NCI-H526 (cell line): ENCODE results near the gene HOTAIR.

ENCODE experiments used
- DNase-seq, 2 experiments: peaks; one replicate each; lab custom pipeline; 2025; lab: John Stamatoyannopoulos, UW

The HOTAIR gene

DNA sequence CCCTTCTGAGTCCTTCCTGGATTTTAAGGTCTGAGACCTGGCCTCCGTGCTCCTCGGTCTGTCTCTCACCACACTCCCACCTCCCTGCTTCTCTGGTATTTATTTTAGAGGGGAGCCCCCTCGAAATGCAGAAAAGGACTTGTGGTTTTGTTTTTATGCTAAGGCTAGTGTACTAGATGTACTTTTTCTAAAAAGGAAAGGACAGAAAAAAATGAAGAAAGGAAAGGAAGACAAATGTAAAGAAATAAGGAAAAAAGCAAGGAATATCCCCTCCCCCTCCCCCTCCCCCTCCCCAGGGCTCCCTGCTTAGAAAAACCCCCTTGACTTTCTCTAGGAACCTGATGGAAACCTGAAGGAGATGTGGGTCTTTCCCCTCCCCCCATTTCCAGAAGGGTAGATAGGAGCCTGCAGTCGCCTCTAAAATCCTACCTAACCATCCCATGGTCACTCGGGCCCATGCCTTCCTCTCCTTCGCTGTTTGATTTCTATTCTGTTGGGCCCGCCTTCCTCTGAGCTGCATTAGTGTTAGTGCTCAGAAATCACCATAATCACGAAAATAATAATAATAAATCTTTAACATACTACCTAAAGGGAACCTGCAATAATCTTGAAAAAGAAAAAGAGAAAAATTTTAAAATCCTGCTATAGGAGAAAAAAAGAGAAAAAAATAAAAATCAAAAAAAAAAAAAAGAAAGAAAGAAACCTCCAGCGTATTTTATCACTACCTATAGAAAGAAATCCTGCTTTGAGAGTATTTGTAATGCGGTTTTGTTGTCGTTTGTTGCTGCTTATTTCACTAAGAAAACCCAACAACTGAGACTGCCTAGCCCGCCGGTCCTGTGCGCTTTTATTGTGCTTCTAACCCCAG is 37.1 kb upstream of the HOTAIR start:
- DNase-seq = no peak

DNA sequence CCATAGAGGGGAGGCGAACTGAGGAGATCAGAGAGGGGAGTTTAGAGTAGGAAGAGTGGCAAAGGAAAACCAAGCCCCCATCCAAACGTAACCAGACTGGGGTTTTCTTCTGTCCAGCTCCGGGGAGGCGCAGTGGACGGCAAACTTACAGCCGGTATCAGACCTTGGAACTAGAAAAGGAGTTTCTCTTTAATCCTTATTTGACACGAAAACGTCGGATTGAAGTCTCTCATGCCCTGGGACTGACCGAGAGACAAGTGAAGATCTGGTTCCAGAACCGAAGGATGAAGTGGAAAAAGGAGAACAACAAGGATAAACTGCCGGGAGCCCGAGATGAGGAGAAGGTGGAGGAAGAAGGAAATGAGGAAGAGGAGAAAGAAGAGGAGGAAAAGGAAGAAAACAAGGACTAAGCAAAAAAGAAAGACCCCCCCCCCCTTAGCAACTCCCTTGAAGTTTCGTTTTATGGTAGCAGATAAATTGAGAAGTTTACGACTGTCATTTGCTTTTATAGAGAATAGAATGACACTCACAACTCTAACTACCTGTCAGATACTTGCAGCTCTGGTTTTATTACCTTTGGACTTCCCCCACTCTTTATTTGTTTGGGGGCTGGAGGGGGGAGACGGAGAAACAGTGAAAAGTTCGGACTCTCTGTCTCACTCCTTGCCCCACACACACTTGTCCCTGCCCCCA is 36.4 kb upstream of the HOTAIR start:
- DNase-seq = no peak

GRCh38 chr12:54010053-54010971 is 35.6 kb upstream of the HOTAIR start:
- no peak for DNase-seq

GRCh38 chr12:54009171-54010052 is 34.7 kb upstream of the HOTAIR start:
- no peak for DNase-seq

- no peak for DNase-seq
These were observed 33.5 kb upstream of the HOTAIR start for GRCh38 chr12:54008260-54008552.

- DNase-seq = no peak
These were observed 32.9 kb upstream of the HOTAIR start for GRCh38 chr12:54007538-54008259.

DNA sequence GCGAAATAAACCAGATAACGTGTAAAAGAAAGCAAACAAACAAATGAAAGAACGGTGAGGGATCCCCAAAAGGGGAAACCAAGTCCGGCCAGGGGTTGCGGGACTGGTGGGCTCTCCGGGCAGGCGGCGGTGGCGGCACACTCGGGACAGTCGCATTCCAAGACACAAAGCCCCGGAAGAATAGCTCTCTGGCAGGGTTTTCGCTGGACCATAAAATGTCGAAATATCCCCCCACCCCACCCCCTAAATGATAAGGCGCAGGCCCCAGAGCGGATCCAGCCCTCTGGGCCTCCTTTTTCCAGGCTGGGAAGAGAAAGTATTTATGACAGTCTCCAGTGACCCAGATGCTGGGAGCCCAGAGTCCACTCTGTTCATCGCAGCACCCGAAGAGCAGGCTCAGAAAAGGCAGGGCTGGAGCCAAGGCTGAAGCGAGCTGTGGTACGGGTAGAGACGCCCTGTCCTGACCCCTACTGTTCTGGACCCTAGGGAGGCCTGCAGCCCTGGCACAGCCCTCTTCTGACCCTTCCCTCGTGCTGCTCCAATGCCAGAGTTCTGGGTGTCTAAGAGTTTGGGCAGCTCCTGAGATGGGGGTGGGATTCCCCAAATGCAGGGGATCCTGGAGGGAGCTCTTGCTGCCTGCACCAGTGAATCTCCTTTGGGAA is 31.9 kb upstream of the HOTAIR start:
- no peak for DNase-seq

DNA sequence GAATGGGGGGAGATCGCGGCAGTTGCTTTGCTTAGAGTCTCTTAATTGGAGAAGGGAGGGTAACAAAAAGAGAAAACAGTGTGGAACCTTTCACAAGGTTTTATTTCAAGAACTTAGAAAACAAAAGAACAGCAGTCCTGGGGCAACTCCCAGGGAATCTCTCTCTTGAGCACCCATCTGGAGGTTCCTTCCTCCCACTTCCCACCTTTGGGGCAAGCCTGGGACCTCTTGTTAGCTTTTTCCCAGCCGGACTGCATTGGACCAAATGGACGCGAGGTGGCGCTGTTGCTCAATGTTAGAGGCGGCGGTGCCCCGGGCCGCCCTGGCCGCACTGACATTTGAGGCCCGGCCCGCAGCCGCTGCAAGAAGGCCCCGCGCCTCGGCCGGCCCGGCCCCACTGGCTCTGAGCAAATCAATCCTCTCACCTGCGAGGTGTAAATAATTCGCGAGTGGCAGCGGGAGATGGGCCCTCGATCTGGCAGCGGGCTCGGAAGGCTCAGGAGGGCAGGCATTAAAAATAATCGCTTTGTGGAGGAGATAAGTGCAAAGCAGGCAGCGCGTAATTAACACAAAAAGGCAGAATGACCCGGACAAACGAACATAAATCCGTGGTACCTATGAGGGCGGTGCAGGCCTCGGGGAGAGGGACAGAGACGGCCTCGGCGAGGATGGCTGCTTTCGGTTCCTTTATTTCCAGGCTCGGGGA is 31.3 kb upstream of the HOTAIR start:
- peak; percentile 92 to 97 for DNase-seq

GRCh38 chr12:54005531-54005852 is 30.7 kb upstream of the HOTAIR start:
- no peak for DNase-seq

- no peak for DNase-seq
These were observed 30.2 kb upstream of the HOTAIR start for GRCh38 chr12:54004841-54005530.

GRCh38 chr12:54004063-54004840 is 29.5 kb upstream of the HOTAIR start:
- DNase-seq = no peak

- no peak for DNase-seq
These were observed 28.9 kb upstream of the HOTAIR start for GRCh38 chr12:54003625-54004024.

DNA sequence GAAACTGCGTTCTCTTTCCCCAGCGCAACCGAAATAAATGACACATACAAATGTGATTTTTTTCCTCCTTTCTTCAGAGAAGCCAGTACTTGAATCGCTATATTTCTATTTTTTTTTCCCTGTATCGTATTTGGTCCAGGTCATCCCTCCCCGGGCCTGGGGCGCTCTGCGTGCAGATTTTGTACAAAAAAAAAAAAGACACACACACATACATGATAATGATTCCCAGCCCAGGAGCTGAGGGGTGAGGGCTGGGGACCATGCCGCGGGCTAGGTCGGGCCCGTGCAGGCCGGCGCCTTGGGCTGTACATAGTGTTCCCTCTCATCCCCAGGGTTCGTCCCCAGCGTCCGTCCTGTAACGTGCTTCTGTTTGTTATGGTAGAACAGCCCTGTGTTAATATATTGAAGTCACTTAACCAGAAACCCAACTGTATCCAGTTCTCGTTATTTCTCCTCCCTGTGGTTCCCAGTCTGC is 28.2 kb upstream of the HOTAIR start:
- no peak for DNase-seq

GRCh38 chr12:54002278-54002914 is 27.6 kb upstream of the HOTAIR start:
- no peak for DNase-seq

DNA sequence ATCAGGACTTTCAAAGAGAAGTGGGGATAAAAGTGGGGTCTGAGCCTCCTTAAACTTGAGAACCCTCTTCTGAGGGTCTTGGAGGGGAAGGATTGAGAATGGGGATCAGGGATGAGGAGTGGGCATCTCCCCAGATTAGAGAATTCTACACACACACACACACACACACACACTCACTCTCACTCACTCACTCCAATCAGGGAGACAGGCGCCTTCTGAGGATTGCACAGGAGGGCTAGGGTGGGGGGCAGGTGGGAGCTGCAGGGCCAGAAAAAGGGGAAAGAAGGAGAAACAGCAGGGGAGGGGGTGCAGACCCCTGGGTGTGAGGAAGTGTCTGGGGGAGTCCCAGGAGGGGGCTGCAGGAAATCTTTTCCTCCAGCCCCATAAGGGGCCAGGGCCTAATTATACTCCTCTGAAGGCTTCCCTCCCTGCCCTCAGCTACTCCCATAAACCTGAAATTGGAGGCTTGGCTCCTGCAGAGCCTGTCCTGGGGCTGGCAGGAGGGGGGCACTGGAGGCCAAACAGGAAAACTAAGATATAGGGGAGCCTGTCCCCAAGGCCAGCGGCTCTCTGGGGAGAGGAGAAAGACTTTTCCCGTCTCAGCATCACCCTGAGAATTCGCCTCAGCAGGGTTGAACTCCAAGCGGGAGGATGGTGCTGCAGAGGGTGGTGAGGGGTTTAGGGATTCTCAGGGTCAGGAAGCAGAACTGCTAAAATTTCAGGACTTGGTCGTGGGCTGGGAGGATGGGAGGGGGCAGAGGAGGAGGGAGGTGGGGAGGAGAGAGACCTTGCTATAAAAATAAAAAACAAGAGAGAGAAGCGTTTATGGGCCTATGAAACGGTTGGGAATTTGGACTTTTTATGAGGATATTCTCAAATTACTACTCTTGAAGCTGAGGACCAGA is 26.8 kb upstream of the HOTAIR start:
- no peak for DNase-seq
